ENCODE results near the gene TMUB2. TPM values are rescaled to one million over a fixed set of nuclear protein-coding genes. Genes with fewer than 3 reads are reported as not detected.

The TMUB2 gene
- total and polyA plus RNA-seq, 2 donors from 2014 or later = 37.7 to 39.2 TPM

- peaks cover 31 to 49% (median 47%) of the 10 kb centered on the region in 3 donors for H3K36me3 ChIP-seq (ENCODE audit: control insufficient read depth in 2 of 3, insufficient read depth in 3 of 3, low read length in 3 of 3)
- no peak for TF ChIP-seq CTCF (IDR thresholded peaks at IDR 0.05; ENCODE audit: borderline replicate concordance, extremely low read depth, insufficient read depth)
- no peak for DNase-seq
- no peak overlapping the region for H3K4me3 ChIP-seq (ENCODE audit: low read length in 3 of 3)
- no peaks in the 10 kb centered on the region for H3K9me3 ChIP-seq (ENCODE audit: control insufficient read depth in 2 of 3, insufficient read depth in 1 of 3, low read length in 3 of 3)
- no peaks in the 10 kb centered on the region for H3K27me3 ChIP-seq (ENCODE audit: control insufficient read depth, insufficient read depth, low read length)
- H3K27ac ChIP-seq (ENCODE audit: low read depth in 2 of 2, low read length in 2 of 2) = no peak overlapping the region
- FAIRE-seq = no peak
- H3K4me1 ChIP-seq (ENCODE audit: control insufficient read depth in 2 of 3, insufficient read depth in 2 of 3, low read depth in 1 of 3, low read length in 3 of 3) = peaks cover 3 to 28% (median 17%) of the 10 kb centered on the region in 3 donors
- no peak overlapping the region for H3K9ac ChIP-seq (ENCODE audit: low read length in 3 of 3)
- intact Hi-C loops (cut with DNase I) = loop anchor here (5.0 kb wide), 1 partner anchor 114 kb away; no protein-coding TSS in a partner anchor
Measured at GRCh38 chr17:44213403-44214229, 26.8 kb downstream of the TMUB2 start.

GRCh38 chr17:44214230-44214494 is 27.4 kb downstream of the TMUB2 start:
- Histone ChIP-seq H3K36me3 (ENCODE audit: control insufficient read depth in 2 of 3, insufficient read depth in 3 of 3, low read length in 3 of 3) (peaks cover 30 to 46% (median 45%) of the 10 kb centered on the region in 3 donors), H3K4me3 (ENCODE audit: low read length in 3 of 3) (no peak overlapping the region), H3K9me3 (ENCODE audit: control insufficient read depth in 2 of 3, insufficient read depth in 1 of 3, low read length in 3 of 3) (no peaks in the 10 kb centered on the region), H3K4me1 (ENCODE audit: control insufficient read depth in 2 of 3, insufficient read depth in 2 of 3, low read depth in 1 of 3, low read length in 3 of 3) (peaks cover 3 to 28% (median 17%) of the 10 kb centered on the region in 3 donors), H3K27ac (ENCODE audit: low read depth in 2 of 2, low read length in 2 of 2) (no peak overlapping the region), H3K9ac (ENCODE audit: low read length in 3 of 3) (no peak overlapping the region), H3K27me3 (ENCODE audit: control insufficient read depth, insufficient read depth, low read length) (no peaks in the 10 kb centered on the region)
- no peak for FAIRE-seq
- no peak for DNase-seq
- intact Hi-C loops (cut with DNase I) = loop anchor here (5.0 kb wide), 1 partner anchor 113 kb away; no protein-coding TSS in a partner anchor
- no peak for TF ChIP-seq CTCF (IDR thresholded peaks at IDR 0.05; ENCODE audit: borderline replicate concordance, extremely low read depth, insufficient read depth)

- FAIRE-seq (no peak), DNase-seq (no peak)
- Histone ChIP-seq H3K27me3 (ENCODE audit: control insufficient read depth, insufficient read depth, low read length) (no peaks in the 10 kb centered on the region), H3K4me3 (ENCODE audit: low read length in 3 of 3) (no peak overlapping the region), H3K36me3 (ENCODE audit: control insufficient read depth in 2 of 3, insufficient read depth in 3 of 3, low read length in 3 of 3) (peaks cover 26 to 43% (median 38%) of the 10 kb centered on the region in 3 donors), H3K27ac (ENCODE audit: low read depth in 2 of 2, low read length in 2 of 2) (no peak overlapping the region), H3K9me3 (ENCODE audit: control insufficient read depth in 2 of 3, insufficient read depth in 1 of 3, low read length in 3 of 3) (no peaks in the 10 kb centered on the region), H3K9ac (ENCODE audit: low read length in 3 of 3) (no peak overlapping the region), H3K4me1 (ENCODE audit: control insufficient read depth in 2 of 3, insufficient read depth in 2 of 3, low read depth in 1 of 3, low read length in 3 of 3) (peaks cover 3 to 28% (median 17%) of the 10 kb centered on the region in 3 donors)
- intact Hi-C loops (cut with DNase I) = loop anchor here (5.0 kb wide), 1 partner anchor 112 kb away; no protein-coding TSS in a partner anchor
- no peak for TF ChIP-seq CTCF (IDR thresholded peaks at IDR 0.05; ENCODE audit: borderline replicate concordance, extremely low read depth, insufficient read depth)
Measured at GRCh38 chr17:44214896-44215295, 28.1 kb downstream of the TMUB2 start.

All from kidney (tissue), 14 donors.